ENCODE measurements around the gene ZSCAN18.

The ZSCAN18 gene

DNA sequence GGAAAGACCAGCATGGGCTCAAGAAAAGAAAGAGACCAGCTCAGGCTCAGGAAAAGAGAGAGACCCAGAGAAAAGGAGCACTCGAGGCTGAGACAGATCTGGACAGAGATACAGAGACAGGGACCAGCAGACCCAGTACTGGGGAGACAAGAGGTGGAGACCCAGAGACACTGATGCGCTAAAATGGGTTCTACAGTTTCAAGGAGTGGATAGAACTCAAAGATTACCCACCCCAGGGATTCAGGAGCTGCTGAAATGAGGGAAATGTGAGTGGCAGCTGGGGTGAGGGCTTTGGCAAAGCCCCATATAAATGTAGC, 609 bp upstream of the ZSCAN18 start:
- H3K36me3 Mint-ChIP-seq (ENCODE audit: insufficient read depth): peaks cover 24% of the 10 kb centered on the region
- ATAC-seq (replicated peaks; ENCODE audit: extremely low read depth, poor library complexity, severe bottlenecking) (no peak), DNase-seq (ENCODE audit: low spot score in 2 of 2) (no peak)
- H3K27ac Mint-ChIP-seq (ENCODE audit: low read depth): peak overlapping the region; percentile 100
- H3K27me3 Mint-ChIP-seq: no peaks in the 10 kb centered on the region
- peak overlapping the region; percentile 84 for H3K4me3 Mint-ChIP-seq
- peaks cover 8% of the 10 kb centered on the region for H3K4me1 Mint-ChIP-seq
- peaks cover 18% of the 10 kb centered on the region for H3K9me3 Mint-ChIP-seq

DNA sequence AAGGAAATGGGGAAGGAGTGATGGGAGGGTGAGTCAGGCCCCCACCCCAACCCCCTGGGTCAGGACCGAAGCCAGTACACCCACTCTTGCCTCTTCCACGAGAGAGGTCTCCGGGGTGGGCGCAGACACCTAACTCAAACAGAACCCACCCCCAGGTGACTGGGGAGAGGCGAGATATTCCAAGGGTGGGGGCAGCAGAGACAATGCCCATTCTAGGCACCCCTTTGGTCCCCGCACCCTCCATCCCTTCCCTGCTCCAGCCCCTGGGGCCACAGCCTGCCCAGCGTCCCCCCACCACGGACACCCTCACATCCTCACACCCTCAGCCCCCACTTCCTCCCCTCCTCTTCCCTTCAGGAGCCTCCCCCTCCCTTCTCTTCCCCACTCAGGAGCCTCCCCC, 682 bp downstream of the ZSCAN18 start:
- H3K27me3 Mint-ChIP-seq: no peaks in the 10 kb centered on the region
- no peak for DNase-seq (ENCODE audit: low spot score in 2 of 2)
- H3K4me3 Mint-ChIP-seq: peak overlapping the region; percentile 84
- peaks cover 24% of the 10 kb centered on the region for H3K36me3 Mint-ChIP-seq (ENCODE audit: insufficient read depth)
- peaks cover 8% of the 10 kb centered on the region for H3K4me1 Mint-ChIP-seq
- H3K27ac Mint-ChIP-seq (ENCODE audit: low read depth): peak overlapping the region; percentile 100
- ATAC-seq (replicated peaks; ENCODE audit: extremely low read depth, poor library complexity, severe bottlenecking): no peak
- H3K9me3 Mint-ChIP-seq: peaks cover 17% of the 10 kb centered on the region

DNA sequence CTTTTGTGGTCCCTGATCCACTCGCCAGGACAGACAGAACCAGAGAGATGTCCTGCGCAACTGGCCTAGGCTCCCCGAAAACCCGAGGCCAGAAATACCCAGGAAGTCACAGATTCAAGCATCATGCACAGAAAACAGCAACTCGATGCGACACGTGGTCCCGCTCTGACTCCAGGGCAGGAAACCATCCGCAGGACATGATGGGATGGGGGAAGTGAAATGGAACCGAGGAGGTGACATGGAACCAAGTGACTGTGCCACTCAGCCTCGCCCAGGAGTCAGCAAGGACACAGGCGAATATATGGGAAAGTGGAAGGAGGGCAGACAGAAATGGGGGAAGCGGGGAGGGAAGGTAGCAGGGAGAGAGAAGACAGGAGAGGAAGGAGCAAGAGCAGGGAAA, 1.1 kb downstream of the ZSCAN18 start:
- DNase-seq (ENCODE audit: low spot score in 2 of 2) (no peak), ATAC-seq (replicated peaks; ENCODE audit: extremely low read depth, poor library complexity, severe bottlenecking) (no peak)
- H3K4me3 Mint-ChIP-seq: peak overlapping the region; percentile 84
- peak overlapping the region; percentile 100 for H3K27ac Mint-ChIP-seq (ENCODE audit: low read depth)
- no peaks in the 10 kb centered on the region for H3K27me3 Mint-ChIP-seq
- H3K36me3 Mint-ChIP-seq (ENCODE audit: insufficient read depth): peaks cover 24% of the 10 kb centered on the region
- H3K9me3 Mint-ChIP-seq: peaks cover 17% of the 10 kb centered on the region
- H3K4me1 Mint-ChIP-seq: peaks cover 8% of the 10 kb centered on the region

DNA sequence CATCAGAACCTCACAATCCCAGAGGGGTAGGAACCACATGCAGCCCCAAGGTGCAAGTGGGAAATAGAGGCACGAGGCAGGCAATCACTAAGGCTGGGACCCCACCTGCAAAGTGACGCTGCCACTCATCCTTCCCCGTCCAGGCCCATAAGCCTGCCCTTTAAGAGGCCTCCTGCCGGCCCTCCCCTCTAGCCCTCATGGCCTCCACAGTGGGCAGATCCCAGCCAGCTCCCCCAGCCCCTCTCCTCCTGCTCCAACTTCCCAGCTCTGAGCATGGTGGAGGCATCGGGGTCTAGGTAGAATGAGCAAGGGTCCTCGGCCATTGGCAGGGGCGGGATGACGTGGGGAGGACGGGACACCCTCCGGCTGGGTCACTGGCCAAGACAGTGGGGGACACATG, 2.7 kb downstream of the ZSCAN18 start:
- DNase-seq (ENCODE audit: low spot score in 2 of 2): no peak
- Mint-ChIP-seq H3K4me3 (no peak overlapping the region), H3K27ac (ENCODE audit: low read depth) (peak overlapping the region; percentile 100), H3K4me1 (peaks cover 8% of the 10 kb centered on the region), H3K36me3 (ENCODE audit: insufficient read depth) (peaks cover 22% of the 10 kb centered on the region), H3K27me3 (no peaks in the 10 kb centered on the region), H3K9me3 (peaks cover 17% of the 10 kb centered on the region)
- ATAC-seq (replicated peaks; ENCODE audit: extremely low read depth, poor library complexity, severe bottlenecking): no peak

GRCh38 chr19:58093071-58093470, 5.0 kb downstream of the ZSCAN18 start:
- ATAC-seq (replicated peaks; ENCODE audit: extremely low read depth, poor library complexity, severe bottlenecking): no peak
- H3K9me3 Mint-ChIP-seq: peaks cover 11% of the 10 kb centered on the region
- no peaks in the 10 kb centered on the region for H3K27me3 Mint-ChIP-seq
- no peak overlapping the region for H3K4me3 Mint-ChIP-seq
- peaks cover 1% of the 10 kb centered on the region for H3K4me1 Mint-ChIP-seq
- DNase-seq (ENCODE audit: low spot score in 2 of 2): no peak
- H3K27ac Mint-ChIP-seq (ENCODE audit: low read depth): no peak overlapping the region
- peaks cover 17% of the 10 kb centered on the region for H3K36me3 Mint-ChIP-seq (ENCODE audit: insufficient read depth)

GRCh38 chr19:58091251-58091995, 6.6 kb downstream of the ZSCAN18 start:
- no peak overlapping the region for H3K4me3 Mint-ChIP-seq

DNA sequence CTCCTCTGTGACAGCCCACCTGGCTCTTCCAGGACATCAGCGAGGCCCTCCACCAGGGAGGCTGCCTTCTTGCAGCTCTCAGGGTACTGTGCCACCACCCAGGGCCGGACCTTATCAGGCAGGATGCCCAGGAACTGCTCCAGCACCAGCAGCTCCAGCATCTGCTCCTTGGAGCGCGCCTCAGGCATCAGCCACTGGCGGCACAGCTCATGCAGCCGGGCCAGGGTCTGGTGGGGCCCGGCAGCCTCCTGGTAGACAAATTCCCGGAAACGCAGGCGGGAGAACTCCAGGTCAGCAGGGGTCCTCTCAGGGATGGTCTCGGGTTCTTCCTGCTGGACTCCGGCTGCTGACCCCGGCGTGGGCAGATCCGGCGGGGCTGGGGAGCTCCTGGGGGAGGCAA, 8.2 kb downstream of the ZSCAN18 start:
- Mint-ChIP-seq H3K27ac (ENCODE audit: low read depth) (no peak overlapping the region), H3K36me3 (ENCODE audit: insufficient read depth) (peaks cover 2% of the 10 kb centered on the region), H3K27me3 (no peaks in the 10 kb centered on the region), H3K4me3 (no peak overlapping the region), H3K4me1 (no peaks in the 10 kb centered on the region), H3K9me3 (peaks cover 6% of the 10 kb centered on the region)
- ATAC-seq (replicated peaks; ENCODE audit: extremely low read depth, poor library complexity, severe bottlenecking) (no peak), DNase-seq (ENCODE audit: low spot score in 2 of 2) (no peak)

More at GRCh38 chr19:58091251-58091995, 6.6 kb downstream of the ZSCAN18 start:
- H3K27me3 Mint-ChIP-seq: no peaks in the 10 kb centered on the region
- H3K4me1 Mint-ChIP-seq: no peaks in the 10 kb centered on the region
- H3K27ac Mint-ChIP-seq (ENCODE audit: low read depth): no peak overlapping the region
- ATAC-seq (replicated peaks; ENCODE audit: extremely low read depth, poor library complexity, severe bottlenecking) (no peak), DNase-seq (ENCODE audit: low spot score in 2 of 2) (no peak)
- peaks cover 6% of the 10 kb centered on the region for H3K9me3 Mint-ChIP-seq
- H3K36me3 Mint-ChIP-seq (ENCODE audit: insufficient read depth): peaks cover 4% of the 10 kb centered on the region

GRCh38 chr19:58088521-58089052, 9.4 kb downstream of the ZSCAN18 start:
- DNase-seq (ENCODE audit: low spot score in 2 of 2) (no peak), ATAC-seq (replicated peaks; ENCODE audit: extremely low read depth, poor library complexity, severe bottlenecking) (no peak)
- Mint-ChIP-seq H3K27ac (ENCODE audit: low read depth) (no peak overlapping the region), H3K9me3 (peaks cover 4% of the 10 kb centered on the region), H3K4me3 (no peak overlapping the region), H3K27me3 (no peaks in the 10 kb centered on the region), H3K4me1 (no peaks in the 10 kb centered on the region), H3K36me3 (ENCODE audit: insufficient read depth) (peaks cover 2% of the 10 kb centered on the region)

- H3K27ac Mint-ChIP-seq (ENCODE audit: low read depth): no peak overlapping the region
Measured at GRCh38 chr19:58086825-58087710, 11.0 kb downstream of the ZSCAN18 start.

DNA sequence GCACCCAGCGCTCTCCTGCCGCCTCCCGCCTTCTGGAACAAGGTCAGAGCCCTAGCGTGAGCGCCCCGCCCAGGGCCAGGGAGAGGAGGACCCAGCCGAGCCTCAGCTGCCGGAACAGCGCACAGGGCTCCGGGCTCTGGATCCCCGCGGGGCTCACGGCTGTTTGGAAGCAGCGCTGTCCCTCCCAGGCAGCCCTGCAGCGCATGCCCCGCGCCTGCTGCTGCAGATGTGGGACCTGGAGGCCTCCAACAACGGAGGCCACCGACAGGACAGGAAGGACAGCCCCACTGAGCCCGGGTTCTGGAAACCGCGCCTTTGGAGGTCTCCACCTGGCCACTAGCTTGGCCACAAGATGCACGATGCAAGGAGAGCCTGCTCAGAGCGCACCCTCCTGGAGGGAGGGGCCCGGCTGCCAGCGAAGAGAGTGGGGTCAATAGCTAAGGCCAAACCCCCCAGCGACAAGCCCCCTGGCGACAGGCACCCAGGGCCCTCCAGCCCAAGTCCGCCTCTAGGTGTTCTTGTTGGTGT, 12.6 kb downstream of the ZSCAN18 start:
- no peaks in the 10 kb centered on the region for H3K27me3 Mint-ChIP-seq
- ATAC-seq (replicated peaks; ENCODE audit: extremely low read depth, poor library complexity, severe bottlenecking) (no peak), DNase-seq (ENCODE audit: low spot score in 2 of 2) (no peak)
- no peak overlapping the region for H3K27ac Mint-ChIP-seq (ENCODE audit: low read depth)
- H3K4me3 Mint-ChIP-seq: no peak overlapping the region
- no peaks in the 10 kb centered on the region for H3K4me1 Mint-ChIP-seq
- H3K36me3 Mint-ChIP-seq (ENCODE audit: insufficient read depth): peaks cover 2% of the 10 kb centered on the region
- peaks cover 9% of the 10 kb centered on the region for H3K9me3 Mint-ChIP-seq

More at GRCh38 chr19:58086825-58087710, 11.0 kb downstream of the ZSCAN18 start:
- Mint-ChIP-seq H3K9me3 (no peaks in the 10 kb centered on the region), H3K36me3 (ENCODE audit: insufficient read depth) (peaks cover 2% of the 10 kb centered on the region), H3K4me3 (no peak overlapping the region), H3K4me1 (no peaks in the 10 kb centered on the region), H3K27me3 (no peaks in the 10 kb centered on the region)
- ATAC-seq (replicated peaks; ENCODE audit: extremely low read depth, poor library complexity, severe bottlenecking): no peak
- DNase-seq (ENCODE audit: low spot score in 2 of 2): no peak

- H3K27ac Mint-ChIP-seq (ENCODE audit: low read depth): no peak overlapping the region
- no peaks in the 10 kb centered on the region for H3K27me3 Mint-ChIP-seq
- no peak overlapping the region for H3K4me3 Mint-ChIP-seq
- no peaks in the 10 kb centered on the region for H3K4me1 Mint-ChIP-seq
- H3K36me3 Mint-ChIP-seq (ENCODE audit: insufficient read depth): peaks cover 2% of the 10 kb centered on the region
- peaks cover 15% of the 10 kb centered on the region for H3K9me3 Mint-ChIP-seq
- ATAC-seq (replicated peaks; ENCODE audit: extremely low read depth, poor library complexity, severe bottlenecking): no peak
- DNase-seq (ENCODE audit: low spot score in 2 of 2): no peak
Measured at GRCh38 chr19:58084596-58085347, 13.3 kb downstream of the ZSCAN18 start.

GRCh38 chr19:58083021-58083420, 15.0 kb downstream of the ZSCAN18 start:
- Mint-ChIP-seq H3K36me3 (ENCODE audit: insufficient read depth) (no peaks in the 10 kb centered on the region), H3K27ac (ENCODE audit: low read depth) (no peak overlapping the region), H3K4me3 (no peak overlapping the region), H3K27me3 (no peaks in the 10 kb centered on the region), H3K4me1 (no peaks in the 10 kb centered on the region), H3K9me3 (peaks cover 15% of the 10 kb centered on the region)
- ATAC-seq (replicated peaks; ENCODE audit: extremely low read depth, poor library complexity, severe bottlenecking) (no peak), DNase-seq (ENCODE audit: low spot score in 2 of 2) (no peak)
